Loucy (cell line): ENCODE results near the gene DTNA.

Experiments
- H2AFZ ChIP-seq: fragments of 200-600 bp; sonication (generic); 2 replicates; pipeline ENCODE4 v1.6.0; 2016; ENCODE audit warnings: antibody characterized with exemption, mild to moderate bottlenecking, low read length, moderate library complexity
- H3F3A ChIP-seq: fragments of 200-600 bp; 2 replicates; pipeline ENCODE4 v1.6.0; 2016; ENCODE audit warnings: antibody characterized with exemption, low read depth, mild to moderate bottlenecking
- H3K27me3 ChIP-seq: fragments of 200-600 bp; sonication (generic); 2 replicates; pipeline ENCODE4 v1.6.1; 2014; ENCODE audit warnings: low read length, mild to moderate bottlenecking; ENCODE audit not compliant: insufficient read depth, poor library complexity, severe bottlenecking
- H3K36me3 ChIP-seq: fragments of 200-600 bp; sonication (generic); 2 replicates; pipeline ENCODE4 v1.6.1; 2016; ENCODE audit warnings: low read length; ENCODE audit not compliant: insufficient read depth
- H3K4me1 ChIP-seq: fragments of 200-600 bp; sonication (generic); 2 replicates; pipeline ENCODE4 v1.5.1; 2014; ENCODE audit warnings: low read length, mild to moderate bottlenecking; ENCODE audit not compliant: insufficient read depth, poor library complexity, severe bottlenecking
- H3K4me2 ChIP-seq: fragments of 200-600 bp; sonication (generic); 2 replicates; pipeline ENCODE4 v1.6.0; 2014; ENCODE audit warnings: antibody characterized with exemption, low read length, low read depth, mild to moderate bottlenecking; ENCODE audit not compliant: poor library complexity, severe bottlenecking
- H3K4me3 ChIP-seq: fragments of 200-600 bp; sonication (generic); 2 replicates; pipeline ENCODE4 v1.5.1; 2014; ENCODE audit warnings: low read length, mild to moderate bottlenecking, mixed read lengths; ENCODE audit not compliant: poor library complexity, severe bottlenecking
- H3K79me2 ChIP-seq: fragments of 200-600 bp; sonication (generic); 2 replicates; pipeline ENCODE4 v1.6.1; 2014; ENCODE audit warnings: low read length; ENCODE audit not compliant: insufficient read depth
- H3K9ac ChIP-seq: fragments of 200-600 bp; sonication (generic); 2 replicates; pipeline ENCODE4 v1.6.0; 2014; ENCODE audit warnings: mild to moderate bottlenecking, low read depth, low read length, moderate library complexity; ENCODE audit not compliant: poor library complexity, severe bottlenecking
- H3K9me2 ChIP-seq: fragments of 200-600 bp; sonication (generic); replicated peaks from 2 replicates; pipeline ENCODE4 v1.6.1; 2016; ENCODE audit warnings: low read depth, low read length, mixed read lengths
- H3K9me3 ChIP-seq: fragments of 200-600 bp; sonication (generic); 2 replicates; pipeline ENCODE4 v1.6.1; 2014; ENCODE audit warnings: mild to moderate bottlenecking, antibody characterized with exemption, low read length, low read depth; ENCODE audit not compliant: insufficient read depth
- H4K20me1 ChIP-seq: fragments of 200-600 bp; sonication (generic); 2 replicates; pipeline ENCODE4 v1.6.0; 2014; ENCODE audit warnings: antibody characterized with exemption, low read length, mild to moderate bottlenecking; ENCODE audit not compliant: insufficient read depth, poor library complexity, severe bottlenecking
- EZH2phosphoT487 ChIP-seq: fragments of 200-600 bp; IDR thresholded peaks from 2 replicates; pipeline ENCODE4 v1.6.1; 2018; ENCODE audit warnings: antibody characterized with exemption, mild to moderate bottlenecking, moderate library complexity, borderline replicate concordance
- TF ChIP-seq, protein P1 (sequence below): fragments of 200-600 bp; sonication (generic); conservative IDR thresholded peaks from 2 replicates; pipeline ENCODE4 v1.5.1; 2014; ENCODE audit warnings: mild to moderate bottlenecking, antibody characterized with exemption, low read length

DTNA gene

DNA sequence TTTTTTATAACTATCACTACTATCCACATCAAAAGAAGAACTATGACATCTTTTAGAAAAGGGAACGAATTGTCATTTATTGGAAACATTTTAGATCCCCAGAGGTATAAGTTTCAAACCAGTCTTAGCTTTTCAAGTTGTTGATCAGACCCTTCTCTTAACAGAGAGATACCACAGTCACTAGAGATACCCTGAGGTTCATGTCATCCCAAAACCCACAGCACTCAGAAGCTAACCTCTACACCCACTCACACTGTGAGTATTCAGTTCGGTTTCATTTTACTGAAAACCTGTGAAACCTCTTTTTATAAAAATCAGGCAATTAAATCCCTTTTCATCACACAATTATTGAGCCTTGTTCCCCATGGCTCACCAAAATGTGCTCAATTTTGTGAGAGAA, 156.2 kb downstream of the DTNA start:
- Histone ChIP-seq H3K36me3 (no peaks in the 10 kb centered on the region), H2AFZ (peak overlapping the region; percentile 8; the same call in 1 of the 2 replicates), H3K4me1 (peaks cover 18% of the 10 kb centered on the region), H3K79me2 (no peaks in the 10 kb centered on the region), H3K27me3 (no peaks in the 10 kb centered on the region), H3F3A (no peaks in the 10 kb centered on the region), H4K20me1 (no peaks in the 10 kb centered on the region), H3K9ac (no peak overlapping the region), H3K9me2 (no peaks in the 10 kb centered on the region), H3K4me3 (no peak overlapping the region), H3K9me3 (no peaks in the 10 kb centered on the region), H3K4me2 (no peak overlapping the region)
- TF ChIP-seq EZH2phosphoT487: no peak
- TF ChIP-seq, protein P1, sequence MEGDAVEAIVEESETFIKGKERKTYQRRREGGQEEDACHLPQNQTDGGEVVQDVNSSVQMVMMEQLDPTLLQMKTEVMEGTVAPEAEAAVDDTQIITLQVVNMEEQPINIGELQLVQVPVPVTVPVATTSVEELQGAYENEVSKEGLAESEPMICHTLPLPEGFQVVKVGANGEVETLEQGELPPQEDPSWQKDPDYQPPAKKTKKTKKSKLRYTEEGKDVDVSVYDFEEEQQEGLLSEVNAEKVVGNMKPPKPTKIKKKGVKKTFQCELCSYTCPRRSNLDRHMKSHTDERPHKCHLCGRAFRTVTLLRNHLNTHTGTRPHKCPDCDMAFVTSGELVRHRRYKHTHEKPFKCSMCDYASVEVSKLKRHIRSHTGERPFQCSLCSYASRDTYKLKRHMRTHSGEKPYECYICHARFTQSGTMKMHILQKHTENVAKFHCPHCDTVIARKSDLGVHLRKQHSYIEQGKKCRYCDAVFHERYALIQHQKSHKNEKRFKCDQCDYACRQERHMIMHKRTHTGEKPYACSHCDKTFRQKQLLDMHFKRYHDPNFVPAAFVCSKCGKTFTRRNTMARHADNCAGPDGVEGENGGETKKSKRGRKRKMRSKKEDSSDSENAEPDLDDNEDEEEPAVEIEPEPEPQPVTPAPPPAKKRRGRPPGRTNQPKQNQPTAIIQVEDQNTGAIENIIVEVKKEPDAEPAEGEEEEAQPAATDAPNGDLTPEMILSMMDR: no peak

DNA sequence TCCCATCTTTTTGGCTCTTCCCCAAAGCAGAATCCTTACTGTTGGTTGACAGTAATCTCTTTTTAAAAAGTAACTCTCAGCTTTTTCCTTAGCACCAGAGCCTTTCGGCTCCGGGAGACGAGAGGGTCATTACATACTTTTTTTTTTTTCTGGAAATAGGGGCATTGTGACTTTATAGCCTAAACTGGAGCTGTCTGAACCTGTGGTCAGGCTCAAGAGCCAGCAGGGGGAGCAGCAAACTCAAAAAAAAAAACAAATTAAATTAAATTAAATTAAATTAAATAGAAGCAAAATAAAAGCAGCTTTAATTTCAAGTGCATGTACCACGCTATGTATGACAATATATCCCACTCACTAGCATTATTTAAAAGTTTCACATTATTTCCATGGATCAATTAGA, 156.6 kb downstream of the DTNA start:
- no peak for TF ChIP-seq EZH2phosphoT487
- TF ChIP-seq, protein P1: peak; percentile 42; the same call in 1 of the 2 replicates
- Histone ChIP-seq H3K36me3 (no peaks in the 10 kb centered on the region), H3K9me3 (no peaks in the 10 kb centered on the region), H3K27me3 (no peaks in the 10 kb centered on the region), H2AFZ (peak overlapping the region; percentile 96; the same call in 1 of the 2 replicates), H3F3A (no peaks in the 10 kb centered on the region), H3K9me2 (no peaks in the 10 kb centered on the region), H3K4me3 (no peak overlapping the region), H3K9ac (no peak overlapping the region), H3K79me2 (no peaks in the 10 kb centered on the region), H4K20me1 (no peaks in the 10 kb centered on the region), H3K4me2 (no peak overlapping the region), H3K4me1 (peaks cover 19% of the 10 kb centered on the region)

DNA sequence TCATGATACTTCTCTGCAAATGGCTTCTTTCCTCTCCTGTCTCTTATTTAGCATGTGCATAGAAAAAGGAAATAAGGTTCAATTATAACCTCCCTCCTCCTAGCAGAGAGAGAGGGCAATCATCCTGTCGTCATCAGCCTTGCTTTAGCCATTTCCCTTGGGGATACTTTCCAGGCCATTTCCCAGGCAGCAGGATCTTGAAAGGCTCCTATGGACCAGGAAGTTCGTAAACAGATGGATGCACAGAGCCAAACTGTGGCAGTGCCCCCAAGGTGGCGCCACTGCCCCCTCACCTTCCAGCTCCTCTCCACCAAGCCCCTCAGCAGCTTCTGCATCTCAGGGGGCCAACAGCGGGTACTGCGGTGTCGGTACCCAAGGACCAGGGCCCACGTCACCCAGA, 157.4 kb downstream of the DTNA start:
- Histone ChIP-seq H3K9me3 (no peaks in the 10 kb centered on the region), H2AFZ (peak overlapping the region; percentile 96), H3K9ac (peak overlapping the region; percentile 5), H3K27me3 (no peaks in the 10 kb centered on the region), H3K4me2 (no peak overlapping the region), H3K79me2 (no peaks in the 10 kb centered on the region), H3K9me2 (no peaks in the 10 kb centered on the region), H4K20me1 (no peaks in the 10 kb centered on the region), H3K36me3 (no peaks in the 10 kb centered on the region), H3K4me3 (no peak overlapping the region), H3F3A (no peaks in the 10 kb centered on the region), H3K4me1 (peaks cover 15% of the 10 kb centered on the region)
- TF ChIP-seq, protein P1: peak; percentile 77
- no peak for TF ChIP-seq EZH2phosphoT487
